Astrocyte of the spinal cord (primary cell): ENCODE results near the gene YWHAH.

ENCODE experiments used
- DNase-seq: peaks from one replicate; pipeline ENCODE4 v3.0.0; 2011; ENCODE audit warnings: low read depth, low spot score
- H3K4me3 ChIP-seq: 2 replicates; pipeline ENCODE4 v1.5.1; 2011; ENCODE audit warnings: low read depth, mild to moderate bottlenecking, low read length, moderate library complexity
- CTCF ChIP-seq: IDR thresholded peaks from 2 replicates; pipeline ENCODE4 v1.5.1; 2012; ENCODE audit warnings: low read depth, mild to moderate bottlenecking, low read length, inconsistent platforms
- in situ Hi-C: cut with HindIII; loops from 2 replicates; pipeline ENCODE4 v1.10.0; 2017; ENCODE audit warnings: low sequenced_read_pairs

Gene YWHAH

GRCh38 chr22:31911565-31912406, 32.5 kb upstream of the YWHAH start:
- in situ Hi-C loops = no loop called here
- TF ChIP-seq CTCF = no peak
- H3K4me3 ChIP-seq = no peak overlapping the region
- no peak for DNase-seq

GRCh38 chr22:31912407-31912743, 32.0 kb upstream of the YWHAH start:
- no peak overlapping the region for H3K4me3 ChIP-seq
- no peak for DNase-seq
- no peak for TF ChIP-seq CTCF
- in situ Hi-C loops = no loop called here

GRCh38 chr22:31915586-31915985, 28.7 kb upstream of the YWHAH start:
- no peak overlapping the region for H3K4me3 ChIP-seq
- TF ChIP-seq CTCF = no peak
- in situ Hi-C loops = no loop called here
- DNase-seq = no peak

- in situ Hi-C loops = no loop called here
- no peak for DNase-seq
- TF ChIP-seq CTCF = no peak
- no peak overlapping the region for H3K4me3 ChIP-seq
Measured at GRCh38 chr22:31917227-31917921, 27.0 kb upstream of the YWHAH start.

GRCh38 chr22:31919730-31920129, 24.6 kb upstream of the YWHAH start:
- no peak overlapping the region for H3K4me3 ChIP-seq
- no peak for DNase-seq
- in situ Hi-C loops = no loop called here
- TF ChIP-seq CTCF = no peak

GRCh38 chr22:31920306-31920705, 24.0 kb upstream of the YWHAH start:
- no peak overlapping the region for H3K4me3 ChIP-seq
- in situ Hi-C loops = no loop called here
- no peak for DNase-seq
- no peak for TF ChIP-seq CTCF
